Prostate gland (tissue), 2 donors: Measurements from ENCODE around the gene SEMA6C.

Source experiments
- CTCF ChIP-seq, 4 experiments: fragments of 200-600 bp in 2 of 4; fragments of 450-650 bp in 2 of 4; sonication (generic) in 2 of 4; IDR thresholded peaks; 1 replicate in 3 of 4; 2 replicates in 1 of 4; pipeline ENCODE4 v1.5.1; 2016 to 2019; ENCODE audit warnings: antibody characterized with exemption in 4 of 4, mild to moderate bottlenecking in 2 of 4, moderate library complexity in 2 of 4
- POLR2A ChIP-seq: fragments of 450-650 bp; IDR thresholded peaks from one replicate; pipeline ENCODE4 v1.6.1; 2016; ENCODE audit warnings: antibody characterized with exemption, mild to moderate bottlenecking
- POLR2AphosphoS5 ChIP-seq: sonication (generic); formaldehyde crosslinking; IDR thresholded peaks from one replicate; pipeline ENCODE4 v1.6.1; 2017; ENCODE audit warnings: antibody characterized with exemption

- TF ChIP-seq POLR2A (no peak), CTCF (IDR thresholded peaks at IDR 0.05) (no peak), POLR2AphosphoS5 (no peak)
These were observed 2.4 kb downstream of the SEMA6C start for GRCh38 chr1:151143986-151144385.
